GM21528 (cell line): ENCODE data around the gene CKB.

ENCODE experiments used
- ATAC-seq: cut with Tn5 transposase; IDR thresholded peaks from one replicate; pipeline ENCODE4 v1.9.1; 2021; ENCODE audit warnings: mild to moderate bottlenecking, moderate library complexity; ENCODE audit not compliant: unreplicated experiment, low FRiP score

The CKB gene

GRCh38 chr14:103539056-103539825 lies 16.6 kb upstream of the CKB start:
- no peak for ATAC-seq

GRCh38 chr14:103538291-103539055 lies 15.8 kb upstream of the CKB start:
- ATAC-seq = no peak

- no peak for ATAC-seq
Observed at GRCh38 chr14:103537175-103537990, 14.8 kb upstream of the CKB start.

GRCh38 chr14:103536693-103537092 lies 14.1 kb upstream of the CKB start:
- ATAC-seq = no peak

GRCh38 chr14:103535891-103536565 lies 13.4 kb upstream of the CKB start:
- no peak for ATAC-seq

- ATAC-seq = no peak
Observed at GRCh38 chr14:103535081-103535890, 12.7 kb upstream of the CKB start.

GRCh38 chr14:103534576-103535061 lies 12.0 kb upstream of the CKB start:
- ATAC-seq = no peak

DNA sequence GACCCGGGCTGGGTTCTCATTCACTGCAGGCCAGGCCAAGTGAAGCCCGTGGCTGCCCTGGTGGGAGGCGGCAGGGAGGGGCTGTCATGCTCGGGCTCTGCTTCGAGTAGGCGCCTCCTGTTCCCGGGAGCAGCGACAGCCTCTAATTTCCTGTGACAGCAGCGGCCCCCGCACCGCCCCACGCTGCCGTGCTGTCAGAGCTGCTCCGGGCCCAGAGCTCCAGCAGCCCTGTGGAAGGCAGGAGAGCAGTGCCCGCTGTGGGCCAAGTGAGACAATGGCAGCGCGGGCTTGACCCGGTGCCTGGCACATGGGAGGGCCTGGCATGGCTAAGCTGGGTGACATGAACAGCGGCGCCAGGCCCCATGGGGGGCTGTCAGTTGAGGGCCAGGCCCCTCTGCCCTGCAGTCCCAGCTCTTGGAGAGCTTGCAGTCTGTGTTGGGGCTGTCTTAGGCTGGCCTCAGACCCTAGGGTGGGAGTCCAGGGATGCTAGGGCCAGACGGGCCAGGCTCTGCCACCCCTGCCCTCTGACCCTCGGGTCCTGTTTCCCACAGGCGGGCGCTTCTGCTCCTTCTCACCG lies 11.5 kb upstream of the CKB start:
- ATAC-seq = no peak

DNA sequence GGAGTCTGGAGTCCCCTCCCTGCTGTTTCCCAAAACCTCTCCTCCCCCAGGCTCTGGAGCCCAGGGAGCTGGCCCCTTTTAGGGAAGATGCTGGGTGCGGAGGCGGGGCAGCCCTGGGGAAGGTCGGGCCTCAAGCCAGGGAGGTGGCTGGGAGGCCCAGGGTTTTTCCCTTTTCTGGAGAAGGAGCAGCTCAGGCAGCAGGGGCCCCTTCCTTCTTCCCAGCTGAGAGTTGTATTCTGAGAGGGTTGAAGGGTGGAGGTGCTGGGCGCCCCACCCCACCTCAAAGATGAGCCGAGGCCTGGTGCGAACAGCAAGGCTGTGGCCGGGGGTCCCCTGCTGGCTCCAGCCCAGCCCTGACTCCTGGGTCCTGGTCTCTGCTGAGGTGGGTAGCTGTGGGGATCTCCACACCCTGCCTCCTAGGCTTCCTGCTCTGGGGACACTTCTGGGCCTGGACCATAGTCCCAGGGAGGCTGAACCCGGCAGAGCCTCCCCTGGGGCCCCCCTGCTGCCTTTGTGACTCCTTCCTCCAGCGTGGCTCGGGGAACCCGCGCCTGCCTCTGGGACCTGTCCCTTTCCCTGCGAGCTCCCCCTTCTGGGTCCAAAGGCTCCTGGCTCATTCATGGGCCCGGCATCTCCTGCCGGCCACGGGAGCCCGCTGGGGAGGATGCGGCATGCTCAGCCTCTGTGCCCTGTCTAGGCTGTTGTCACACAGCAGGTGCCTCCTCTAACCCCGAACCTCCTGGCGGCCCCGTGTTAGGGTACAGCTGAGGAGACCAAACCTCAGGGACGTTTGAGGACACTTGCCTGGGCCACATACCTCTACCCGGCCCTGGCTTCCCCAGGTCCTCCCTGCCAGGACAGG lies 10.7 kb upstream of the CKB start:
- ATAC-seq = no peak

GRCh38 chr14:103532216-103533136 lies 9.8 kb upstream of the CKB start:
- no peak for ATAC-seq

DNA sequence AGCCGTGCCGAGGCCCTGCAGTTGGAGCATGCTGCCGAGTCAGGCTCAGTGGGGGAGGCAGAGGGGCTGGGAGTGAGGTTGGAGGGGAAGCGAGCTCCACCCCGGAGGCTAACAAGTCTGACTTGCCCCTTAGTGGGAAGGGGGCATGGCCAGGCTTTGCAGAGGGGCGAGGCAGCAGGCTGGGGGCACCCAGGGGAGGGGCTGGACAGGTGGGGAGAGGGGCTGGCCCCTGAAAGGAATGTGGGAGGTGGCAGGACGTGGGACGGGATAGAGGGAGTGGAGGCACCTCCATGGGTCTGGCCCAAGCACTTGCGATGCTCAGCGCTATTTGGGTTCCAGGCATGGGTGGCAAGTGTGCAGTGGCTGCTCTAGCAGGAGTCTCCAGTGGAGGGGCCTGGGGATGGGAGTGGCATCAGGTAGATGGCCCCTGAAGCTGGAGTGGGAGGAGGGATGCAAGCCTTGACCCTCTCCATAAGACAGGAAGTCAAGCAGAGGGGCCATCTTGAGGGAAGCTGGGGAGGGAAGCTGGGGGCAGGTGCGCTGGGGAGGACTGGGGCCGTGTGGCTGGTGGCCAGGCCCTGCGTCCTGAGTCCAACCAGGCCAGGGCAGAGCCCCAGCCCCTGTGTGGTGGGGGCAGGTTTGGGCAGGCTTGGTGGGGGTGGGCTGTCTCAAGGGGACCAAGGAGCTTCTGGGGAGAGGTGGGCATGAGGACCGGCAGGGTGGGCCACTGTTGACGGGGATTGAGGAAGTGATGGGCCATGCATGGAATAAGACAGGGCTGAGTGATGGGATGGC lies 9.0 kb upstream of the CKB start:
- ATAC-seq = no peak

DNA sequence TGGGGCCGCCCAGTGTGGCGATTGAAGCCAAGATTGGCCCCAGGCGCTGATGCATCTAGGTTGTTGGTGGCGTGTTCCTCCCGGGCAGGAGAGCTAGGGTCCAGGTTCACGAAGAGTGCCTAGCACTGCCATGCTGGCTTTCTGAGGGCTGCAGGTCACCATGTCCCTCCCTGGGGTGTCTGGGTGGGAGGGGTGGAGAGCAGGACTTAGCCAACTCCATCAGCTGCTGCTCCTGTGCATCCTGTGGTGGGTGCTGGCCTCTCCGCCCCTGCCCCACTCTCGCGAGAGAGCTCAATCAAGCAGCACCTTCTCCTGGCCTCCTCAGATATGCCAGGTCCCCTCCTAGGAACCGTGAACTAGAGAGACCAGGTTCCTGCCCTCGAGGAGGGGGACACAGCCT lies 8.2 kb upstream of the CKB start:
- no peak for ATAC-seq

- no peak for ATAC-seq
Observed at GRCh38 chr14:103530390-103530789, 7.8 kb upstream of the CKB start.

DNA sequence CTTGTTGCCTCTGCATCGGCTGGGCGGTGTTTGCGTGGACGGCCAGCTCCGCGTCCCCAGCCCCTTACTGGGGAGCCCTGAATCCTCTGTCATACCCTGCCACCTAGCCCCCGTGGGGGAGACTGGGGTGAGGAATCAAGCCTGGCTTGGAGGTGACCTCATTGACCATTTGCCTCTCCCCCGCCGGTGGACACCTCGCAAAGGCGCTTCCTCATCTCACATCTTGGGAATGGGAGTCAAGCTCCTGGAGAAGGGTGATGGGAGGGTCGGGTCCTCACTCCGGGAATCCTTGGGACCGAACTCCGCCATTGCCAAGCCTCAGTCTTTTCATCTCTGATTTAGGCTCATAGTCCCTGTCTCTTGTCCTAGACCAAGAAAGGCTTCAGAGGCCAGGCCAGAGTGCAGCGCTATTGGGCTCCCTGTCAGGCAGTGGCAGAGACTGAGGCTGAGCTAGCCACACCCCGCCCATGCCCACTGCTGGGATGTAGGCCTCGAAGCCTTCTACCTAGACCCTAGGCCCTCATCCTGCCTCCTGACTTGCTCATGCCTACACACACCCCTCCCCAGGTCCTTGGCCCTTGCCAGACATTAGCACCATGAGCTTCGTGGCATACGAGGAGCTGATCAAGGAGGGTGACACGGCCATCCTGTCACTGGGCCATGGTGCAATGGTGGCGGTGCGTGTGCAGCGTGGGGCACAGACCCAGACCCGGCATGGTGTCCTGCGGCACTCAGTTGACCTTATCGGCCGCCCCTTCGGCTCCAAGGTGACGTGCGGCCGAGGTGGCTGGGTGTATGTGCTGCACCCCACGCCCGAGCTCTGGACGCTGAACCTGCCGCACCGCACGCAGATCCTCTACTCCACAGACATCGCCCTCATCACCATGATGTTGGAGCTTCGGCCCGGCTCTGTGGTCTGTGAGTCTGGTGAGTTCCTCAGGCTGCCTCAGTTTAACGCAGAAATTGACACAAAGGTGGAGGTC lies 7.0 kb upstream of the CKB start:
- no peak for ATAC-seq
